ENCODE measurements around the gene MVD.

GRCh38 chr16:88676502-88677242 is 13.8 kb upstream of the MVD start:
- TF ChIP-seq, protein P1, sequence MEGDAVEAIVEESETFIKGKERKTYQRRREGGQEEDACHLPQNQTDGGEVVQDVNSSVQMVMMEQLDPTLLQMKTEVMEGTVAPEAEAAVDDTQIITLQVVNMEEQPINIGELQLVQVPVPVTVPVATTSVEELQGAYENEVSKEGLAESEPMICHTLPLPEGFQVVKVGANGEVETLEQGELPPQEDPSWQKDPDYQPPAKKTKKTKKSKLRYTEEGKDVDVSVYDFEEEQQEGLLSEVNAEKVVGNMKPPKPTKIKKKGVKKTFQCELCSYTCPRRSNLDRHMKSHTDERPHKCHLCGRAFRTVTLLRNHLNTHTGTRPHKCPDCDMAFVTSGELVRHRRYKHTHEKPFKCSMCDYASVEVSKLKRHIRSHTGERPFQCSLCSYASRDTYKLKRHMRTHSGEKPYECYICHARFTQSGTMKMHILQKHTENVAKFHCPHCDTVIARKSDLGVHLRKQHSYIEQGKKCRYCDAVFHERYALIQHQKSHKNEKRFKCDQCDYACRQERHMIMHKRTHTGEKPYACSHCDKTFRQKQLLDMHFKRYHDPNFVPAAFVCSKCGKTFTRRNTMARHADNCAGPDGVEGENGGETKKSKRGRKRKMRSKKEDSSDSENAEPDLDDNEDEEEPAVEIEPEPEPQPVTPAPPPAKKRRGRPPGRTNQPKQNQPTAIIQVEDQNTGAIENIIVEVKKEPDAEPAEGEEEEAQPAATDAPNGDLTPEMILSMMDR (conservative IDR thresholded peaks at IDR 0.05 in 1 of 2, IDR thresholded peaks at IDR 0.05 in 1 of 2; ENCODE audit: extremely low read depth in 1 of 2, insufficient read depth in 1 of 2, low read depth in 1 of 2, low read length in 2 of 2), result no peak
- TF ChIP-seq EZH2 (IDR thresholded peaks at IDR 0.05; ENCODE audit: borderline replicate concordance, low read length), result no peak
